Activated T-cell treated with anti-CD3 and anti-CD28 coated beads, Interleukin-2, amount 50 U/mL, for 48 hours (primary cell): ENCODE measurements around the gene CCDC88A.
"Not testable (repeated sequence)": the region's sequence is repeated elsewhere in the genome, so short reads cannot be mapped to it uniquely, and the experiment has no call there.

Source experiments
- DNase-seq, 2 experiments: peaks; one replicate each; pipeline ENCODE4 v3.0.0-alpha.2; 2020

The CCDC88A gene

DNA sequence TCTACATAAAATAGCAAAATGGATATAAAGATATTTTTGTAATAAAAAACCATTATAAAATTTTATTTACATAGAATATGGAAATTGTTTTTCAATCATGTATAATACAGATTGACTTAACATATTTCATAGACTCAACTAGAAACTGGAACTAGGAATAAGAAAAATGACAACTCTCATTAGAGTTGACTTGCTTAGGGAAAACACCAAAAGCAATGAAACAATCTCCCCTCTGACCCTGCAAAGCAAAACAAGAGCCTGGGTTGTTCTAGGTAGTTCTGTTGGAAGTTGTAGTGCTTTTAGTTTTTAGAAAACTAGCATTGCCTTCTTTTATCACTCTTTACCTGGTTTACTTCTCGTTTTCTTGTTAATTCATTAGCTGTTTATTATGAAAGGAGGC is 118.4 kb downstream of the CCDC88A start:
- no peak for DNase-seq

DNA sequence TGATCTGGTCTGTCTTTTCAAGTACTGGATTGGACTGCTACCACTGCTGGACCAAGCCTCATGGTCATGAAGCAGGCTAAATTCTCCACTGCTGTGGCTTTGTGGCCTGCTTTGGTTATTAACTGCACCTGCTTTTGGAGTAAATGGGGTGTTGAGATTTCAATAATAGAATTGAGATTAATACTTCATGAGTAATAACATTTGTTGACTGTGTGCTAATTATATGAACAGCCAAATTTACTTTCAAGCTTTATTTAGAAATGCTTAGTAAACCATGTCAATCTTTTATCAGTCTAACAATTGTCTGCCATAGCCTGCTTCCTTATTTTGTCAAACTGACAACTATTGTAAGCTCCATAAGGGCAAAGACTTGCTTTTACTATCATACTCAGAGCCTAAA is 123.3 kb downstream of the CCDC88A start:
- DNase-seq: no peak

- no peak for DNase-seq
Observed at GRCh38 chr2:55283083-55283482, 136.6 kb downstream of the CCDC88A start.

- peak; percentile 88 to 91 for DNase-seq
Observed at GRCh38 chr2:55282110-55282917, 137.3 kb downstream of the CCDC88A start.

- DNase-seq: not testable (repeated sequence)
Observed at GRCh38 chr2:55280851-55281546, 138.7 kb downstream of the CCDC88A start.

- not testable (repeated sequence) for DNase-seq
Observed at GRCh38 chr2:55279859-55280424, 139.7 kb downstream of the CCDC88A start.

- not testable (repeated sequence) for DNase-seq
Observed at GRCh38 chr2:55279214-55279835, 140.3 kb downstream of the CCDC88A start.

- DNase-seq: no peak
Observed at GRCh38 chr2:55277310-55277709, 142.3 kb downstream of the CCDC88A start.

DNA sequence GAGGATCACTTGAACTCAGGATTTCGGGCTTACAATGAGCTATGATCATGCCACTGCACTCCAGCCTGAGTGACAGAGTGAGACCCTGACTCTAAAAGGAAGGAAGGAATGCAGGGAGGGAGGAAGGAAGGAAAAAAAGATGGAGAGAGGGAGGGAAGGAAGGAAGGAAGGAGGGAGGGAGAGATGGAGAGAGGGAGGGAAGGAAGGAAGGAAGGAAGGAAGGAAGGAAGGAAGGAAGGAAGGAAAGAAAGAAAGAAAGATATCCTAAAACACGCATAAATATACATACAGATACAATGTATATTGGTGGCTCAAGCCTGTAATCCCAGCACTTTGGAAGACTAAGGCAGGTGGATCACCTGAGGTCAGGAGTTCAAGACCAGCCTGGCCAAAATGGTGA is 145.3 kb downstream of the CCDC88A start:
- not testable (repeated sequence) for DNase-seq

DNA sequence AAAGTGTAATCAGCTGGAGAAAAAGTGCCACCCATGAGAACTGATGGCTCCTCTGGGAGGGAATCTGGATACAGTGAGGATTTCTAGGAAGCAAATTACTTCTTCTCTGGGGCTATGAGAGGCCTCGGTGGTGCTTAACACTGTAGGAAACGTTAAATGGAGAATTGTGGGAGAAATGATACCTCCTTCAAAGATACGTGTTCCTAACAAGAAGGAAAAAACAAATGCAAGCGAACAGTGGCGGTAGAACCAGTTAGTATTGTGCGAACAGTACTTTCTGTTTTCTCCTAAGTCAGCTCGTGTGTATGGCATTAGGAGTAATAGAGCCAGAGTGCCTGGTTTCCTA is 150.0 kb downstream of the CCDC88A start:
- DNase-seq: no peak

DNA sequence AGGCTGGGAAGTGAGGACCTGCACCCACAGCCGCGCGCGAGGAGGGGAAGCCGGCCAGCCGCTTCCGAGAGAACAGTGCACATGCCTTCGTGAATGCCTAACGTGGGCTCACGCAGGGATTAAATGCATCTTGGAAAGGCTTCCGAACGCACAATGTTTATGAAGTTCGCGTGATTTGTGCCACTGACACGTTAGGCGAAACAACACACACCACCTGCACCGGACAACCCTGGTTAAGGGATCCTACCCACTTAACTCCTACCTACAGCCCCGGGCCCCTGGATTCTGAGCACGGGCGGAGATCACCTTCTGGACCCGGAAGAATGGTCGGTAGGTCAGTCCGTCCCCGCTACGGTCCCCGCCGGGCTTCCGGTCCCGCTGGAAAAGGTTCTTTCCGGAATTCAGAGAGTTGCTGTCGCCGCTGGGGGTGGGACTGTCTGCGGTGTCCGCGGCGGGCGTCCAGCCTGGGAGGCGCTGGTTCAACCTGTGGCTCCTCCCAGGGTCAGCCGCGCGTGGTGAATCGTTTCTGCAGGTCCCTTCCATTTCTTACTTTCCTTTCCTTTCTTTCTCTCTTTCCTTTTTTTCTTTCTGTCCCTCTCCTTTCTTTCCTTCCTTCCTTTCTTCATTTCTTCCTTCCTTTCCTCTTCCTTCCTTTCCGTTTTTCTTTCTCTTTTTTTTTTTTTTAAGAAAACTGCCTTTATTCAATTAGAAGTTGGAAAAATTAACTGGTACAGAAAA is 150.6 kb downstream of the CCDC88A start, which contains the start of gene MTIF2:
Gene MTIF2, minus strand, starts transcription at position 325 of the 738 bp plus-strand sequence. CDS start 5,373 bp downstream, outside the sequence.
- DNase-seq: peak; percentile 96

- DNase-seq: no peak
Observed at GRCh38 chr2:55268288-55268906, 151.3 kb downstream of the CCDC88A start.

DNA sequence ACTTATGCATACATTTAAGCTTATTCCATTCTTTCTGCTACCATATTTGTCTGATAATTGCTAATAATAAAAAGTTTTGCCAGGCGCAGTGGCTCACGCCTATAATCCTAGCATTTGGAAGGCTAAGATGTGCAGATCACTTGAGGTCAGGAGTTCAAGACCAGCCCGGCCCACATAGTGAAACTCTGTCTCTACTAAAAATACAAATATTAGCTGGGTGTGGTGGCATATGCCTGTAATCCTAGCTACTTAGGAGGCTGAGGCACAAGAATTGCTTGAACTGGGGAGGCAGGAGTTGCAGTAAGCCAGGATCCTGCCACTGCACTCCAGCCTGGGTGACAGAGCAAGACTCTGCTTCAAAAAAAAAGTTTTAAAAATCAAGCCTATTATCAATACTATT is 160.1 kb downstream of the CCDC88A start:
- DNase-seq: not testable (repeated sequence)

DNA sequence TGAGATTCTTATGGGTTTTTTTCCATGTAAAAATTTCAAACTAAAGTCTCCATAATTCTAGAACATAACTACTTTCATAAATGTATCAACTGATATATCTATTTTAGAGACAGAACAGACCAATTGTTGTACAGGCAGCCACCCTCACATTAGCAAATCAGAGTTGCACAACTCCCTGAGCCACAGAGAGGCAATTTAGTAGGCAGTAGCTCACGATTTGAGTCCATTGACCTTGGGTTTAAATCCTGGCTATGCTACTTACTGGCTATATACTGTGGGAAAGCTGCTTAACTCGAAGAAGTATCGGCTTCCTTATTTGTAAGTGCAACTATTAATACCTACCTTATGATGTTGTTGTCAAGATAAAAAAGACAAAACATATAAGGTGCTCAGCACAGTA is 166.8 kb downstream of the CCDC88A start:
- no peak for DNase-seq

- DNase-seq: no peak
Observed at GRCh38 chr2:55247025-55247424, 172.6 kb downstream of the CCDC88A start.

DNA sequence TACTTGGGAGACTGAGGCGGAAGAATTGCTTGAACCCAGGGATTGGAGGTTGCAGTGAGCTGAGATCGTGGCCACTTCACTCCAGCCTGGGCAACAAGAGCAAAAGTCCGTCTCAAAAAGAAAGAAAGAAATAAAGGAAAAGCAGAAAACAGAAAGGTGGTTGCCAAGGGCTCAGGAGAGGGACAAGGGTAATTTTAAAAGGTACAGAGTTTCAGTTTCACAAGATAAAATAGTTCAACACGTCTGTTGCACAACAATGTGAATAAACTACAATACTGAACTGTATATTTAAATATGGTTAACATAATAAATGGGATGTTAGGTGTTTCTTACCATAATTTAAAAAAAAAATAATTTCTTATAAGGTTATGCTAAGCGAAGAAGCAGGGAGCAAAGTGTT is 174.2 kb downstream of the CCDC88A start:
- no peak for DNase-seq

DNA sequence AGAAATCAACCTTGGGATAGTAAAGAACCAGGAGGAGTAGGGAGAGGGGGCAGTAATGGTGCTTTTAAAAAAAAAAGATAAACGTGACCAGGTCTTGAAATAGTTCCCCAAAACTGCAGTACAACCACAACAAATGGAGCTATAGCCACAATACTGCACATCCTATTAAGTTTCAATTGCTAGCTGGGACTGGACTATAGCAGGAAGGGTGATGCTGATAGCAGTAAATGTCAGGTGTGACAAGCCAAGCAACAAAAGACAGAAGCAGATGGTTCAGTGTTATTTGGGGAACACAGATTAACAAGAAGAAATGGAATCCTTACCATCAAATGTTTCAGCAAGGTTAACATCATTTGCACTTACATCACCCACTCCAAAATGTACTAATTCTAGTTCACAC is 177.0 kb downstream of the CCDC88A start:
- no peak for DNase-seq

DNA sequence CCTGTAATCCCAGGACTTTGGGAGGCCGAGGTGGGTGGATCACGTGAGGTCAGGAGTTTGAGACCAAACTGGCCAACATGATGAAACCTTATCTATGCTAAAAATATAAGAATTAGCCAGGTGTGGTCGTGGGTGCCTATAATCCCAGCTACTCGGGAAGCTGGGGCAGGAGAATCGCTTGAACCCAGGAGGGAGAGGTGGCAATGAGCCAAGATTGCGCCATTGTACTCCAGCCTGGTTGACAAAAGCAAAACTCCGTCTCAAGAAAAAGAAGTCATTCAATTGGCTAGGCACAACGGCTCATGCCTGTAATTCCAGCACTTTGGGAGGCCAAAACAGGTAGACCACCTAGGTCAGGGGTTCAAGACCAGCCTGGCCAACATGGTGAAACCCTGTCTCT is 178.1 kb downstream of the CCDC88A start:
- DNase-seq: not testable (repeated sequence)

DNA sequence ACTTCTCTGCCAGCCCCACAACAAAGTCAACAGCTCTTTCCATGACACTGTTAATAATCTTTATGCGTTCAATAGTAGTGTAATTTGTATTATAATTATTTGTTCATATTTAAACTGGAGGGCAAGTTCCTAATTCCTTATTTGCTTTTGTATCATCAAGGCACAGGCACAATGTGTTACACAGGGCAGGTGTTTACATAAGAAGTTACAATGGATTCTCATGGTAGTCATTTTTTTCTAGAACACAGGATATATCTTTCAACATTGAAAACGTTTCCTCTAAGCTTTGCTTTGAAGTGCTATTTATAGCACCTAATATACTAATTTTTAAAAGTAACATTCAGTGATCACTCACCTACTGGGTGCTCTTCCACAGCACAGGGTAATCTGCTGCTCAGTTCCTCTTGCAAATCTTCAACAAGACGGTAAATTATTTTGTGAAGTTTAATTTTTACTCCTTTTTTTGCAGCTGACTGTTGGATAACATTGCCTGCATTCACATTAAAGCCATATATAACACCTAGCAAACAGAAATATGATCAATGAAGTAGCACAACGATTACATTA is 179.9 kb downstream of the CCDC88A start:
- DNase-seq: no peak
